Measurements from ENCODE around the gene CDADC1. TPM values are rescaled to one million over a fixed set of nuclear protein-coding genes. Genes with fewer than 3 reads are reported as not detected.

Gene CDADC1
- total RNA-seq, 1 donor from 2014 or later: 8.4 TPM

GRCh38 chr13:49271264-49271663, 23.5 kb downstream of the CDADC1 start:
- Mint-ChIP-seq H3K36me3 (ENCODE audit: unreplicated experiment) (peaks cover 15% of the 10 kb centered on the region), H3K4me1 (ENCODE audit: unreplicated experiment) (peaks cover 13% of the 10 kb centered on the region), H3K9me3 (ENCODE audit: unreplicated experiment) (no peaks in the 10 kb centered on the region), H3K4me3 (ENCODE audit: unreplicated experiment) (no peak overlapping the region), H3K27ac (ENCODE audit: unreplicated experiment) (no peak overlapping the region), H3K27me3 (ENCODE audit: unreplicated experiment) (no peaks in the 10 kb centered on the region)
- TF ChIP-seq CTCF (IDR thresholded peaks at IDR 0.05): no peak
- no peak for DNase-seq (ENCODE audit: extremely low spot score, unreplicated experiment)

DNA sequence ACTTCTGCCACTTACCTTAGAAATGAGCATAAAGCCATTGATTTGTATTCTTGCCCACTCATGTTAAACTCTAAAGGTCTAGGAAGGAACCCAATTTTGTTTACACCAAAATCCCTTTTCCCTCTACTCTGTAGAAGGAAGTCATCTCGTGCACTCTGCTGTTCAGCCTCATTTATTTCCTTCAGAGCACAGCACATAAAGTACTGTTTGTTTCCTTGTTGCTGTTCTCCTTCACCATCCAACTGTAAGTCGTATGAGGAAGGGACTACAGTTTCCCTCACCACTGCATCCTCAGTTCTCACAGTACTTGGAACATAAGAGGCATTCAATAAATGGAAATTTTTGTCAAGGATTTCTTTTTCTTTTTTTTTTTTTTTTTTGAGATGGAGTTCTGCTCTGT, 24.6 kb downstream of the CDADC1 start:
- no peak overlapping the region for H3K4me3 Mint-ChIP-seq (ENCODE audit: unreplicated experiment)
- no peak for DNase-seq (ENCODE audit: extremely low spot score, unreplicated experiment)
- H3K36me3 Mint-ChIP-seq (ENCODE audit: unreplicated experiment): peaks cover 13% of the 10 kb centered on the region
- no peak for TF ChIP-seq CTCF (IDR thresholded peaks at IDR 0.05)
- H3K4me1 Mint-ChIP-seq (ENCODE audit: unreplicated experiment): peaks cover 12% of the 10 kb centered on the region
- no peaks in the 10 kb centered on the region for H3K27me3 Mint-ChIP-seq (ENCODE audit: unreplicated experiment)
- H3K27ac Mint-ChIP-seq (ENCODE audit: unreplicated experiment): no peak overlapping the region
- no peaks in the 10 kb centered on the region for H3K9me3 Mint-ChIP-seq (ENCODE audit: unreplicated experiment)

DNA sequence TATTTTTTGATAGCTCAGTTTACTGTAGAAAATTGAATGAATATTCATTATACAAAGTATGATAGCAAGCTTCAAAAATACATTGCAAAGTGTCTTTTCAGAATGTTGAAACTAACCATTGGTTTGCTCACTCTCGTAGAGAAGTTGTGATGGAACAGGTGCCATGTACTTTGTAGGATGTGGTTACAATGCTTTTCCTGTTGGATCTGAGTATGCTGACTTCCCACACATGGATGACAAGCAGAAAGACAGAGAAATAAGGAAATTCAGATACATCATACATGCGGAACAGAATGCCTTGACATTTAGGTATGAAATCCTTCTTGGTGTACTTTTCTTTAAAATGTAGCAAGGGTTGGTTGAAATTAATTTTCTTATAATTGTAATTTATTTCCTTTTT, 30.5 kb downstream of the CDADC1 start:
- TF ChIP-seq CTCF (IDR thresholded peaks at IDR 0.05): no peak
- H3K4me1 Mint-ChIP-seq (ENCODE audit: unreplicated experiment): no peaks in the 10 kb centered on the region
- no peaks in the 10 kb centered on the region for H3K27me3 Mint-ChIP-seq (ENCODE audit: unreplicated experiment)

GRCh38 chr13:49279112-49279511, 31.4 kb downstream of the CDADC1 start:
- no peaks in the 10 kb centered on the region for H3K36me3 Mint-ChIP-seq (ENCODE audit: unreplicated experiment)
- no peak overlapping the region for H3K4me3 Mint-ChIP-seq (ENCODE audit: unreplicated experiment)
- no peak overlapping the region for H3K27ac Mint-ChIP-seq (ENCODE audit: unreplicated experiment)
- no peaks in the 10 kb centered on the region for H3K27me3 Mint-ChIP-seq (ENCODE audit: unreplicated experiment)
- DNase-seq (ENCODE audit: extremely low spot score, unreplicated experiment): no peak
- H3K9me3 Mint-ChIP-seq (ENCODE audit: unreplicated experiment): no peaks in the 10 kb centered on the region
- TF ChIP-seq CTCF (IDR thresholded peaks at IDR 0.05): no peak
- no peaks in the 10 kb centered on the region for H3K4me1 Mint-ChIP-seq (ENCODE audit: unreplicated experiment)

More for the DNA sequence above, 30.5 kb downstream of the CDADC1 start:
- DNase-seq (ENCODE audit: extremely low spot score, unreplicated experiment): no peak
- no peaks in the 10 kb centered on the region for H3K36me3 Mint-ChIP-seq (ENCODE audit: unreplicated experiment)
- H3K9me3 Mint-ChIP-seq (ENCODE audit: unreplicated experiment): no peaks in the 10 kb centered on the region
- H3K27ac Mint-ChIP-seq (ENCODE audit: unreplicated experiment): no peak overlapping the region
- no peak overlapping the region for H3K4me3 Mint-ChIP-seq (ENCODE audit: unreplicated experiment)

GRCh38 chr13:49279885-49280284, 32.2 kb downstream of the CDADC1 start:
- H3K27ac Mint-ChIP-seq (ENCODE audit: unreplicated experiment): no peak overlapping the region
- no peaks in the 10 kb centered on the region for H3K27me3 Mint-ChIP-seq (ENCODE audit: unreplicated experiment)
- H3K4me1 Mint-ChIP-seq (ENCODE audit: unreplicated experiment): no peaks in the 10 kb centered on the region
- H3K9me3 Mint-ChIP-seq (ENCODE audit: unreplicated experiment): no peaks in the 10 kb centered on the region
- no peak for TF ChIP-seq CTCF (IDR thresholded peaks at IDR 0.05)
- H3K4me3 Mint-ChIP-seq (ENCODE audit: unreplicated experiment): no peak overlapping the region
- DNase-seq (ENCODE audit: extremely low spot score, unreplicated experiment): no peak
- no peaks in the 10 kb centered on the region for H3K36me3 Mint-ChIP-seq (ENCODE audit: unreplicated experiment)
